ENCODE measurements around the gene MKI67.

- TF ChIP-seq POLR2AphosphoS5 (IDR thresholded peaks at IDR 0.05; ENCODE audit: low read depth, low read length) (no peak), TAF1 (IDR thresholded peaks at IDR 0.05; ENCODE audit: borderline replicate concordance, low read depth, low read length) (no peak), POLR2A (IDR thresholded peaks at IDR 0.05; ENCODE audit: low read depth, low read length) (no peak)
These were observed 2.4 kb downstream of the MKI67 start for GRCh38 chr10:128123846-128124245.
